A549 (cell line): ENCODE measurements around the gene BAG5. TPM values are rescaled to one million over a fixed set of nuclear protein-coding genes. Genes with fewer than 3 reads are reported as not detected.

Experiments used
- ATAC-seq, 2 experiments: fragments of 200-7000 bp in 1 of 2; fragments of >200 bp in 1 of 2; cut with Nextera tagmentation in 1 of 2; cut with Tn5 transposase in 1 of 2; 3 replicates each; pipeline versions ENCODE4 v1.8.0 to v1.9.1; 2018 to 2020; ENCODE audit warnings: mild to moderate bottlenecking in 1 of 2, moderate library complexity in 1 of 2
- CTCF ChIA-PET: fragments of 300-600 bp; sonication (Branson Sonifier 250); formaldehyde crosslinking; extraction: SDS; loops from one replicate; lab custom pipeline; 2021; ENCODE audit warnings: antibody characterized with exemption, inconsistent platforms; lab: Yijun Ruan, JAX
- POLR2A ChIA-PET: fragments of 350-600 bp; formaldehyde crosslinking; extraction: SDS; loops from one replicate; lab custom pipeline; 2021; ENCODE audit warnings: antibody characterized with exemption, inconsistent platforms; lab: Yijun Ruan, JAX
- DNase-seq, 2 experiments: peaks; one replicate each; pipeline versions ENCODE4 v3.0.0 to v3.0.0-alpha.2; 2011 to 2016; ENCODE audit warnings: low read depth in 1 of 2, low spot score in 1 of 2
- FAIRE-seq: peaks from 2 replicates; lab custom pipeline; 2011; peaks lifted over from hg19 to GRCh38; lab: Jason Lieb, UNC
- H3K27ac ChIP-seq, 2 experiments: fragments of >200 bp; sonication (Bioruptor Twin); formaldehyde crosslinking; 3 replicates each; pipeline ENCODE4 v1.5.1; 2016 to 2017
- H3K4me1 ChIP-seq: fragments of >200 bp; sonication (Bioruptor Twin); formaldehyde crosslinking; 3 replicates; pipeline ENCODE4 v1.6.1; 2016
- H3K4me2 ChIP-seq: fragments of >200 bp; sonication (Bioruptor Twin); formaldehyde crosslinking; 3 replicates; pipeline ENCODE4 v1.6.1; 2016
- H3K4me3 ChIP-seq: fragments of >200 bp; sonication (Bioruptor Twin); formaldehyde crosslinking; 3 replicates; pipeline ENCODE4 v1.5.1; 2016
- H3K9me3 ChIP-seq: fragments of >200 bp; sonication (Bioruptor Twin); formaldehyde crosslinking; 3 replicates; pipeline ENCODE4 v1.6.1; 2016
- BHLHE40 ChIP-seq: IDR thresholded peaks from 2 replicates; pipeline ENCODE4 v1.6.1; 2012; ENCODE audit warnings: low read depth, low read length, inconsistent platforms
- CBX2 ChIP-seq: fragments of 200-600 bp; sonication (generic); IDR thresholded peaks from 2 replicates; pipeline ENCODE4 v1.6.1; 2016; ENCODE audit warnings: low read depth, mild to moderate bottlenecking, borderline replicate concordance
- EHF ChIP-seq: fragments of 250-450 bp; sonication (Bioruptor Pico); IDR thresholded peaks from 2 replicates; pipeline ENCODE4 v1.5.0; 2020; ENCODE audit warnings: mild to moderate bottlenecking
- EHMT2 ChIP-seq: fragments of 200-600 bp; sonication (generic); IDR thresholded peaks from 2 replicates; pipeline ENCODE4 v1.6.1; 2016; ENCODE audit warnings: antibody characterized with exemption, low read depth, mild to moderate bottlenecking, moderate library complexity
- FOSB ChIP-seq: fragments of 250-450 bp; sonication (Bioruptor Pico); IDR thresholded peaks from 2 replicates; pipeline ENCODE4 v1.5.0; 2020; ENCODE audit warnings: mild to moderate bottlenecking, moderate library complexity
- FOSL2 ChIP-seq, 2 experiments: fragments of 450-650 bp in 1 of 2; fragments of >200 bp in 1 of 2; sonication (Bioruptor Twin) in 1 of 2; formaldehyde crosslinking; IDR thresholded peaks; 2 replicates each; pipeline versions ENCODE4 v1.5.0 to v1.6.1; 2016 to 2020; ENCODE audit warnings: mild to moderate bottlenecking in 1 of 2, moderate library complexity in 1 of 2
- FOXS1 ChIP-seq: fragments of 250-450 bp; sonication (Bioruptor Pico); IDR thresholded peaks from 2 replicates; pipeline ENCODE4 v1.5.0; 2020; ENCODE audit warnings: mild to moderate bottlenecking, moderate library complexity
- HEYL ChIP-seq: fragments of 250-450 bp; sonication (Bioruptor Pico); IDR thresholded peaks from 2 replicates; pipeline ENCODE4 v1.8.0; 2021; ENCODE audit warnings: mild to moderate bottlenecking, moderate library complexity
- HOXA7 ChIP-seq: fragments of 250-450 bp; sonication (Bioruptor Pico); IDR thresholded peaks from 2 replicates; pipeline ENCODE4 v1.5.0; 2020; ENCODE audit warnings: mild to moderate bottlenecking, moderate library complexity
- JUN ChIP-seq, 2 experiments: fragments of >200 bp; sonication (Bioruptor Twin); formaldehyde crosslinking; IDR thresholded peaks; 2 replicates in 1 of 2; 3 replicates in 1 of 2; pipeline ENCODE4 v1.6.1; 2016 to 2017
- JUNB ChIP-seq: fragments of >200 bp; sonication (Bioruptor Twin); formaldehyde crosslinking; IDR thresholded peaks from 2 replicates; pipeline ENCODE4 v1.6.1; 2016
- MAFK ChIP-seq: fragments of 450-650 bp; IDR thresholded peaks from 2 replicates; pipeline ENCODE4 v1.6.1; 2014; ENCODE audit not compliant: partially characterized antibody
- MAZ ChIP-seq: fragments of 150-350 bp; IDR thresholded peaks from 2 replicates; pipeline ENCODE4 v1.6.1; 2014; ENCODE audit warnings: antibody characterized with exemption, low read depth, low read length, borderline replicate concordance
- NPAS2 ChIP-seq: fragments of 250-450 bp; sonication (Bioruptor Pico); IDR thresholded peaks from 2 replicates; pipeline ENCODE4 v1.8.0; 2022; ENCODE audit warnings: mild to moderate bottlenecking, moderate library complexity, borderline replicate concordance
- NR3C1 ChIP-seq: fragments of >200 bp; sonication (Bioruptor Twin); formaldehyde crosslinking; IDR thresholded peaks from 3 replicates; pipeline ENCODE4 v1.6.1; 2017
- PHF8 ChIP-seq: fragments of 200-600 bp; sonication (generic); IDR thresholded peaks from 2 replicates; pipeline ENCODE4 v1.6.1; 2016; ENCODE audit warnings: low read depth, mild to moderate bottlenecking, antibody characterized with exemption, moderate library complexity, borderline replicate concordance
- RARB ChIP-seq: fragments of 250-450 bp; sonication (Bioruptor Pico); IDR thresholded peaks from 2 replicates; pipeline ENCODE4 v1.8.0; 2021; ENCODE audit warnings: mild to moderate bottlenecking, moderate library complexity
- RCOR1 ChIP-seq: fragments of 150-350 bp; IDR thresholded peaks from 2 replicates; pipeline ENCODE4 v1.6.1; 2014; ENCODE audit warnings: antibody characterized with exemption, low read length, low read depth
- RFX5 ChIP-seq: fragments of 450-650 bp; IDR thresholded peaks from 2 replicates; pipeline ENCODE4 v1.7.1; 2014; ENCODE audit warnings: antibody characterized with exemption, mild to moderate bottlenecking, moderate library complexity
- SMC3 ChIP-seq: fragments of >200 bp; sonication (Bioruptor Twin); formaldehyde crosslinking; IDR thresholded peaks from 3 replicates; pipeline ENCODE4 v1.6.1; 2018; ENCODE audit warnings: inconsistent platforms
- ZFP36 ChIP-seq: fragments of 450-650 bp; IDR thresholded peaks from 2 replicates; pipeline ENCODE4 v1.6.1; 2014; ENCODE audit warnings: borderline replicate concordance; ENCODE audit not compliant: partially characterized antibody
- WGBS: methylation state at CpG from one replicate; pipeline ENCODE4 v1.1.6; 2017; ENCODE audit errors: missing lambda C conversion rate; 5-methylcytosine and 5-hydroxymethylcytosine counted together
- polyA plus RNA-seq, 4 experiments: library from polyadenylated mRNA; depleted of rRNA in 3 of 4; stranded (reverse); fragments of >200 nt; fragmentation: RNase III in 1 of 4; extraction: RNeasy Plus Mini Kit Qiagen cat#74134 plus additional on column Dnase treatment in 1 of 4; gene quantifications; 2 replicates in 3 of 4; 3 replicates in 1 of 4; pipeline ENCODE4 v1.2.3, GENCODE V29; 2011 to 2017
- TF ChIP-seq, protein P1 (sequence below): fragments of 450-650 bp; IDR thresholded peaks from 2 replicates; pipeline ENCODE4 v1.6.1; 2014; ENCODE audit warnings: antibody characterized with exemption
- TF ChIP-seq, protein P2 (sequence below): fragments of >200 bp; sonication (Bioruptor Twin); formaldehyde crosslinking; IDR thresholded peaks from 3 replicates; pipeline ENCODE4 v1.5.1; 2016
- TF ChIP-seq, protein P3 (sequence below): fragments of >200 bp; sonication (Bioruptor Twin); formaldehyde crosslinking; IDR thresholded peaks from 3 replicates; pipeline ENCODE4 v1.6.1; 2016
- TF ChIP-seq, protein P4 (sequence below): IDR thresholded peaks from 2 replicates; pipeline ENCODE4 v1.6.1; 2012

BAG5 gene
- polyA plus RNA-seq, 2 of the 4 experiments (the other 2 are of a cell fraction): 20.8 to 24.8 TPM

DNA sequence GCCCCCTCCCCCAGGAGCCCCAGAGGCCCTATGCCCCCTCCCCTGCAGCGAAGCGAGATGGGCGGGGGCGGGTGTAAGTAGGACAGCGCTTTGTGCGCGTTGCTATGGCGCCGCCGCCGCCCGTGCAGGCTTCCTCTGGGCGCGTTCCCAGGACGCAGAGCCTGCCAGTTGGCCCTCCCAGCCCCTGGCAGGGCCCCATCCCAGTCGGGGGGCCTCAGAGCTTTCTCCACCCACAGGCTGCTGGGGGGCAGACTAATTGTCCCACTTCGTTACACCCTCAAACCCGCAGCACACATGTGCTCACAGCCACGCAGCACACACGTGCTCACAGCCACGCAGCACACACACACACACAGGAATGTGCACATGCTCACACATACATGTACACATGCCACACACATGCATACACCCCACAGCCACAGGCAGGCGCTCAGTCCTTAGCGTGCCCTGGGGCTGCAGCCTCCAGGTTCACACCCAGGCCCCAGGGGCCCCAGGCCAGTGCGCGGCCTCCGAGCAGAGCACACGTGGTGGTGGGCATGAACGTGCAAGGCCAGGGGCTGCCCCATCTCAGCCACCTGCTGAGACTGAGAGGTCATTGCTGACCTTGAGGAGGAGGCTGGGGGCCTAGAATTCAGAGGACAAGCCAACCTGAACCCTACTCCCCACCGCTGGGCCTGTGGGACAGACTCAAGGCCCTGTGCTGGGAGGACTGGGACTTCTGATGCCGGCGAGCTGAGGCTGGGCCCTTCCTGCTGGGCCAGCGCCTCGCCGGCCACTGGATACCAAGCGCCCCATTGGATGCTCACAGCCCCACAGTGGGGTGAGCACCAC is 17.9 kb downstream of the BAG5 start:
- H3K27ac ChIP-seq: no peak overlapping the region
- no peak for FAIRE-seq
- H3K4me3 ChIP-seq: no peak overlapping the region
- 90% methylated on average over 23 of the region's 35 CpGs for WGBS
- ATAC-seq: no peak
- peaks cover 38% of the 10 kb centered on the region for H3K4me1 ChIP-seq
- no peak for DNase-seq
- H3K9me3 ChIP-seq: no peaks in the 10 kb centered on the region
- CTCF ChIA-PET: interaction anchor here (0.6 to 28.8 kb wide), 8 partner anchors 12 to 250 kb away, joined by 3 to 489 read pairs (median 29); partner anchors contain the start of genes BAG5, CKB, COA8 and TRMT61A
- H3K4me2 ChIP-seq: no peak overlapping the region
- POLR2A ChIA-PET: interaction anchor here (0.6 to 1.3 kb wide), 2 partner anchors 23 to 132 kb away, joined by 3 read pairs; no protein-coding TSS in a partner anchor
- no peak for TF ChIP-seq NPAS2
- TF ChIP-seq, protein P1, sequence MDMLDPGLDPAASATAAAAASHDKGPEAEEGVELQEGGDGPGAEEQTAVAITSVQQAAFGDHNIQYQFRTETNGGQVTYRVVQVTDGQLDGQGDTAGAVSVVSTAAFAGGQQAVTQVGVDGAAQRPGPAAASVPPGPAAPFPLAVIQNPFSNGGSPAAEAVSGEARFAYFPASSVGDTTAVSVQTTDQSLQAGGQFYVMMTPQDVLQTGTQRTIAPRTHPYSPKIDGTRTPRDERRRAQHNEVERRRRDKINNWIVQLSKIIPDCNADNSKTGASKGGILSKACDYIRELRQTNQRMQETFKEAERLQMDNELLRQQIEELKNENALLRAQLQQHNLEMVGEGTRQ: no peak
- no peak for TF ChIP-seq MAFK
- TF ChIP-seq, protein P2, sequence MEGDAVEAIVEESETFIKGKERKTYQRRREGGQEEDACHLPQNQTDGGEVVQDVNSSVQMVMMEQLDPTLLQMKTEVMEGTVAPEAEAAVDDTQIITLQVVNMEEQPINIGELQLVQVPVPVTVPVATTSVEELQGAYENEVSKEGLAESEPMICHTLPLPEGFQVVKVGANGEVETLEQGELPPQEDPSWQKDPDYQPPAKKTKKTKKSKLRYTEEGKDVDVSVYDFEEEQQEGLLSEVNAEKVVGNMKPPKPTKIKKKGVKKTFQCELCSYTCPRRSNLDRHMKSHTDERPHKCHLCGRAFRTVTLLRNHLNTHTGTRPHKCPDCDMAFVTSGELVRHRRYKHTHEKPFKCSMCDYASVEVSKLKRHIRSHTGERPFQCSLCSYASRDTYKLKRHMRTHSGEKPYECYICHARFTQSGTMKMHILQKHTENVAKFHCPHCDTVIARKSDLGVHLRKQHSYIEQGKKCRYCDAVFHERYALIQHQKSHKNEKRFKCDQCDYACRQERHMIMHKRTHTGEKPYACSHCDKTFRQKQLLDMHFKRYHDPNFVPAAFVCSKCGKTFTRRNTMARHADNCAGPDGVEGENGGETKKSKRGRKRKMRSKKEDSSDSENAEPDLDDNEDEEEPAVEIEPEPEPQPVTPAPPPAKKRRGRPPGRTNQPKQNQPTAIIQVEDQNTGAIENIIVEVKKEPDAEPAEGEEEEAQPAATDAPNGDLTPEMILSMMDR: no peak
- no peak for TF ChIP-seq RFX5
- TF ChIP-seq MAZ: no peak
- no peak for TF ChIP-seq FOXS1 (CRISPR knock-in tag)
- no peak for TF ChIP-seq HOXA7 (CRISPR knock-in tag)
- no peak for TF ChIP-seq HEYL
- TF ChIP-seq CBX2: no peak
- TF ChIP-seq BHLHE40: no peak
- no peak for TF ChIP-seq JUNB
- TF ChIP-seq, protein P3, sequence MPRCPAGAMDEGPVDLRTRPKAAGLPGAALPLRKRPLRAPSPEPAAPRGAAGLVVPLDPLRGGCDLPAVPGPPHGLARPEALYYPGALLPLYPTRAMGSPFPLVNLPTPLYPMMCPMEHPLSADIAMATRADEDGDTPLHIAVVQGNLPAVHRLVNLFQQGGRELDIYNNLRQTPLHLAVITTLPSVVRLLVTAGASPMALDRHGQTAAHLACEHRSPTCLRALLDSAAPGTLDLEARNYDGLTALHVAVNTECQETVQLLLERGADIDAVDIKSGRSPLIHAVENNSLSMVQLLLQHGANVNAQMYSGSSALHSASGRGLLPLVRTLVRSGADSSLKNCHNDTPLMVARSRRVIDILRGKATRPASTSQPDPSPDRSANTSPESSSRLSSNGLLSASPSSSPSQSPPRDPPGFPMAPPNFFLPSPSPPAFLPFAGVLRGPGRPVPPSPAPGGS: no peak

DNA sequence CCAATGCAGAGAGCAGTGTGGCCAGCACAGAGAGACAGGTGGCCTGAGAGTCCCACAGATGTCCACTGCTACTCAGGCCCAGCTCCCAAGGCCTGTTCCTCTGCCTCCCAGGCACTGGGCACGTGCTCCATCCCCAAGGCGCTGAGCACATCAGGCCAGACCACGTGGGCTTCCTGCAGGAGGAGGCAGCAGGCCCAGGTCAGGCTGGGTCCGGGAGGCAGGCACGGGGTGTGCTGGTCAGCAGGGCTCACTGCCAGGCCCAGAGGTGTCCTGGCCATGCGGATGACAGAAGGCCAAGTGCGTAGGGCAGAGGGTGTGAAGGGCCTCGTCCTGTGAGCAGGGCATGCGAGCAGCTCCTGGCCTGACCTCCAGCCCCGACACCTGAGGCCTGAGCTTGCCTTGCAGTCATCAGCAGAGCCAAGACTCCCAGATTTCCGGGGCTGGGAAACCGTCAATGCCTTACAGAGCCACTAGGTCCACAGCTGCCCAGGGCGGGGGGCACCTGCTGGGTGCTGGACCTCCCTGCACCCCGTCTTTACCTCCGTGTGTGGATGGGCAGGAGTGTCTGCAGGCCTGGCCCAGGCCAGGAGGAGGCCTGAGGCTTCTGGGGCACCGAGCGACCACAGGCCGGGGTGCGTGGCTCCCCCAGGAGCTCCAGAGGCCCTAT is 18.6 kb downstream of the BAG5 start:
- DNase-seq (no peak), FAIRE-seq (no peak), ATAC-seq (no peak)
- ChIA-PET CTCF (interaction anchor here (3.4 to 28.8 kb wide), 4 partner anchors 11 to 34 kb away, joined by 31 to 489 read pairs (median 142); partner anchors contain the start of genes BAG5, CKB, COA8 and TRMT61A), POLR2A (interaction anchor here (0.6 to 1.3 kb wide), 2 partner anchors 22 to 131 kb away, joined by 3 read pairs; no protein-coding TSS in a partner anchor)
- 91% methylated on average over 10 of the region's 19 CpGs for WGBS
- Histone ChIP-seq H3K9me3 (no peaks in the 10 kb centered on the region), H3K4me2 (no peak overlapping the region), H3K4me1 (peaks cover 38% of the 10 kb centered on the region), H3K27ac (peak overlapping the region in 1 of 2 experiments; percentile 75; a peak in 2 of 6 replicates), H3K4me3 (no peak overlapping the region)
- TF ChIP-seq CBX2 (no peak), MAFK (no peak), EHF (no peak)

DNA sequence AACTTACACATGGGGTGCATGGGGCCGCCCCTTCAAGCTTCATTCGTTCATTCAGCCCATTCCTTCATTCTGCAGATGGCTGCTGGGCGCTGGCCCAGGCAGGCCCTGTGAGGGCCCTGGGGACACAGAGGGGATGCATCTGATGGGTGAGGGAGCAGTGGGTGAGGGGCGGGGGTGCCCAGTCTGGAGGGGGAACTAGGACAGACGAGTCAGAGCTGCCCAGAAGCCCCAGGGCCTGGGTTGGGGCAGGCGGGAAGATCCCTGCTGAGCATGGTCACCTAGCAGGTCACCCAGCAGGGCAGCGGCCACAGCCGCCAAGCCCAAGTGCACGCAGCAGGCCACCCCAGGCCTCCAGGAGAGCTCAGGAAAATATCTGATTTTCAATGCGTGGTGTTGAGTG is 19.3 kb downstream of the BAG5 start:
- POLR2A ChIA-PET: interaction anchor here (1.0 kb wide), 1 partner anchor 14 kb away, joined by 3 read pairs; the partner anchor contains the start of gene TRMT61A
- DNase-seq (no peak), ATAC-seq (no peak), FAIRE-seq (no peak)
- Histone ChIP-seq H3K27ac (peak overlapping the region in 1 of 2 experiments; percentile 75; a peak in 3 of 6 replicates), H3K9me3 (no peaks in the 10 kb centered on the region), H3K4me2 (peak overlapping the region; percentile 53; the same call in 2 of the 3 replicates), H3K4me3 (no peak overlapping the region), H3K4me1 (peaks cover 38% of the 10 kb centered on the region)
- TF ChIP-seq PHF8: no peak
- TF ChIP-seq ZFP36: no peak
- TF ChIP-seq, protein P4, sequence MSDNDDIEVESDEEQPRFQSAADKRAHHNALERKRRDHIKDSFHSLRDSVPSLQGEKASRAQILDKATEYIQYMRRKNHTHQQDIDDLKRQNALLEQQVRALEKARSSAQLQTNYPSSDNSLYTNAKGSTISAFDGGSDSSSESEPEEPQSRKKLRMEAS: no peak
- TF ChIP-seq FOSB (CRISPR knock-in tag): no peak
- TF ChIP-seq EHMT2: no peak
- no peak for TF ChIP-seq NR3C1
- no peak for TF ChIP-seq SMC3
- no peak for TF ChIP-seq RCOR1
- TF ChIP-seq FOSL2 (IDR thresholded peaks at IDR 0.05): no peak
- no peak for TF ChIP-seq FOSL2 (CRISPR knock-in tag; IDR thresholded peaks at IDR 0.05)
- TF ChIP-seq RARB (CRISPR knock-in tag): no peak
- TF ChIP-seq JUN (IDR thresholded peaks at IDR 0.05): no peak
- WGBS: 73% methylated on average over 7 of the region's 10 CpGs
- CTCF ChIA-PET: interaction anchor here (0.5 to 28.8 kb wide), 5 partner anchors 10 to 43 kb away, joined by 3 to 489 read pairs (median 100); partner anchors contain the start of genes BAG5, CKB, COA8 and TRMT61A
